GM18517 (cell line): ENCODE results near the gene TCF7L2.
A peak's percentile ranks its signal among the peaks of the same experiment; 100 is the strongest.
"Not testable (repeated sequence)": the region's sequence is repeated elsewhere in the genome, so short reads cannot be mapped to it uniquely, and the experiment has no call there.

Source experiments
- ATAC-seq: cut with Tn5 transposase; IDR thresholded peaks from one replicate; pipeline ENCODE4 v1.9.1; 2021; ENCODE audit warnings: mild to moderate bottlenecking, moderate library complexity; ENCODE audit not compliant: unreplicated experiment

Gene TCF7L2

DNA sequence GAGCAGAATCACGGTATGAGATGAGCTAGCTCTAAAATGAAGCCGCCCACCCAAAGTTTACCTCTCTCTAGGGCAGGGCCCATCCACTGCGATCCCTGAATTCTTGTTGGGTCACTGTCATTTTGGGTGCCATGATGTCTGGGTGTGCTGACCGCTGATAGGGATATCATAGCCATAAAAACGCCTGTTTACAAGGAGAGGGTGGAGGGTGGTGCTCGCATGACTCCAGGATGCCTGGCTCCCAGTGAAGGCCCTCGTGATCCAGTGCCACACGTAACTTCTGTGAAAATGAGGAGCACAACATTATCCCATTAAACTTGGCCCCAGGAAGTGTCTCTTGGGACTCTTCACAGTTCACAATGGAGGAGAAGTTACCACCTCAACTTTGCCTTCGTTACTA, 139.5 kb downstream of the TCF7L2 start:
- ATAC-seq, result no peak

DNA sequence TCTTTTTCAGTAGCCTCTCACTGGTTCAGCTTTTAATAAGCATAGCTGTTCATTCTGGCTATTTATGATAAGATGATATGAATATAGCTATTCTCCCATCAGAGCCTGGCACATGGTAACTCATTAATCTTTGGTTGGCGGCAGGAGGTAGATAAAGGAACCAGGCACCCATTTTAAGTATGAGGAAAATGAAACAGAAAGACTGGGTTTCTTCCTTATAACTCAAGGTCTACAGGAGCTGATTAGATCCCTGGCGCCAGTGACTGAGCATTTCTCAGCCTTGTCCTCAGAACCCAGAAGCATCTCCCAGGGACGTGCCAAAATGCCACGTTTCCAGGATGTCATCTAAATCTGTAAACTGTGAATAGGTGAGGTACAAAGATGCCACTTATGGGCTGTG, 141.9 kb downstream of the TCF7L2 start:
- ATAC-seq, result no peak

DNA sequence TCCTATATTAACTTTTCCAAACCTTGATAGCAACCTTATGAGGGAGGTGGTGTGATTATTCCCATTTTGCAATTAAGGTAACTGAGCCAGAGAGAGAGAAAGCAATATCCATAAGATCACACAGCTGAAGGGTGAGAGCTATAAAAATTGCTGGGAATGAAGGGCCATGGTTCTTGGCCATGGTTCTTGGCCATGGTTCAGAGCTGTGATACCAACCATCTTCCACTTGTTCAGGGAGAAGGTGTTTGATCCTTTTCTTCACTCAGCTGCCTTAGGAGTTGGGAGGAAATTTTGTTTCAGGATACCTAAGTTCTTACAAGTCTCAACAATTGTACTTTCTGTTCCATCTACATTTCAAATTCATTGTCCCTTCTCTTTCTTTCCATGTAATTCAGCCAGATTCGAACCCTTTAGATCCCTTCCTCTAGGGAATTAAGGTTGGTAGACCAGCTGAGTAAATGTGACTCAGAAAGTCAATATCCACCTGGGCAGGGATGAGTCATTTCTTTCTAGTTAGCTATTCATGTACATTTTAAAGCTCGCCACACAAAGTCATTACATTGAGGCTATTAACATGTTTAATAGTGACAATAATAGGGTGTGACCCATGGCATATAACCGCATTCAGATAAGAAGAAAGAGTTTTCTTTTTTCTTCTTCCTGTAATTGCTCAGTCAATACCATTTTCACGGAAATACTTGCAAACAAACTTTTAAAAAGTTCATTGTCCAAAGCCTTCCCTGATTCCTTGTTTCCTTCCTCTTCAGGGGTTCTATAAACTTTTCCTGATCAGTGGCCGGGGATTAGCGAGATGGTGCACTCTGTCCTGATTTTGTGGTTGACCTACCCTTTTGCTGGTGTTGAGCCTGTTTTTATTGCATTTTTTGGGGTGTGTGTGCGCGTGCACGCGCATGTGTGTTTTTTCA, 143.4 kb downstream of the TCF7L2 start:
- ATAC-seq, result peak; percentile 65

GRCh38 chr10:113094114-113094486, 144.1 kb downstream of the TCF7L2 start:
- peak; percentile 65 for ATAC-seq

GRCh38 chr10:113095419-113096127, 145.5 kb downstream of the TCF7L2 start:
- no peak for ATAC-seq

DNA sequence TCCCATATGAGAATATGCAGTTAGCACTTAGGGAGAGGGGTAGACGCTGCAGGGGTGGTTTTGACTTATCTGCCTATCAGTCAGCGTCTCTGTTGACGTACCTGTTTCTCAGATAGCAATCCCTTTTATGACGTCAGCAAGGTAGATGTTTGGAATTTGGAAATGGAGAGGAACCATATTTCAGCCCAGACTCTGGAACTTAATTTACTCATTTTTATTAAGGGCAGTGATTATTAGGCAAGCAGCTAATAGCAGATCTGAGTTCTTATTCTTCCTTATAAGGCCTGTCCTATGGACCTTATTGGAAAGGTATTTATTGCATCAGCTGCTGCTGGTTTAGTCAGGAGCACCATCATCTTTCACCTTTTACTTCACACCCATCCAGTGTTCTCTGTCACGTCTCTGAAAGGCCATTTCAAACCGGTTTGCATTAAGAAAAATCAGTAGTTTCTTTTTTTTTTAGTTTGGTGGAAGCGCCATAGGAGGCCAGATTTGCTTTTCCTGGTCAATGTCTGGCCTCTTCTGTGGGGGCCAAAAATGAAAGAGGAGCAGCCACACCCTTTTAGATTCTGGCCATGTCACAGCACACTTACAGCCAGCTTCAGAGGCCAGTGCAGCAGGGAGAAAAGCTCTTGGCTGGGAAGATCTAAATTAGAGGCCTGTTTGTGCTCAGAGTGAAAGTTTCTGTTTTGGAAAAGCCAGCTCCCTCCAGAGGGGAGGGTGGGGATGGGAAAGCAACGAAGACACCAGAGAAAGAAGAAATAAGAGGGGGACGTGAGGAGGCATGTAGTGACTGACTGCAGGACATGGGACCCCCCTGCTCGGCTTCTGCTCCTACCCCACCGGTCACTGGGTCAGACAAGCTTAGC, 146.3 kb downstream of the TCF7L2 start:
- no peak for ATAC-seq

- no peak for ATAC-seq
Observed at GRCh38 chr10:113097036-113097435, 147.0 kb downstream of the TCF7L2 start.

DNA sequence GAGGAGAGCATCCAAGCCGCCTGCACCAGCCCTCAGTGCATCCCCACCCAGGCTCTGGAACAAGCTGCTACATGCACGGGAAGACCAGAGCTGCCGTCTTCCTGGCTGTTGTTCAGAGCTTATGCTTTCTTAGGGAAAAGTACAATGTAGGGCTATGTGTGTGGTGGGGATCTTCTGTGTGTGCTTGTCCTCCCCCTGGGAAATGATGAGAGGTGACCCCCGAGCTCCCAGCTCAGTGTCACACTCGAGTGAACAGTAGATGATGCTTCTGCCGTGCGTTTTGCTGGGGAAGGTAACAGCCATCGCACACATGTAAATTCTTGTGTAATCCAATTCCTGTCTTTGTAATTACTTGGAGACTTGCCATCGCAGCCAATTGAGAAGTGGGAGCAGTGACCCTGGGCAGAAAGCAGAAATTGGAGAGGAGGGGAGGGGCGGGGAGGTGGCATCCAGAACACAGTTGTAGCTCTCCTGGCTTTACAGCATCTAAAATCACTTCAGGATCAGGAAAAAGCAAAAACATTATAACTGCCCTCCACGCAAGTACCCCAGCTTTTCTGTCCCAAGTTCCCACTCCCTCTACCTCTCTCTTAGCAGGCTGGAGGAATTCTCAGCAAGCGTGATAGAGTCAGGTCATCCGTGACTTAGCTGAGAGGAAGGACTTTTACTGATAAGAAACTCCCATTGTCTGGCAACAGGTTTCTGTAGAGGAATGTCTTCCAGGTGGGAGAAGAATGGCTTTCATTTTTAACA, 149.6 kb downstream of the TCF7L2 start:
- ATAC-seq, result no peak

- ATAC-seq, result no peak
Observed at GRCh38 chr10:113100281-113100680, 150.2 kb downstream of the TCF7L2 start.

- ATAC-seq, result no peak
Observed at GRCh38 chr10:113103131-113103840, 153.2 kb downstream of the TCF7L2 start.

DNA sequence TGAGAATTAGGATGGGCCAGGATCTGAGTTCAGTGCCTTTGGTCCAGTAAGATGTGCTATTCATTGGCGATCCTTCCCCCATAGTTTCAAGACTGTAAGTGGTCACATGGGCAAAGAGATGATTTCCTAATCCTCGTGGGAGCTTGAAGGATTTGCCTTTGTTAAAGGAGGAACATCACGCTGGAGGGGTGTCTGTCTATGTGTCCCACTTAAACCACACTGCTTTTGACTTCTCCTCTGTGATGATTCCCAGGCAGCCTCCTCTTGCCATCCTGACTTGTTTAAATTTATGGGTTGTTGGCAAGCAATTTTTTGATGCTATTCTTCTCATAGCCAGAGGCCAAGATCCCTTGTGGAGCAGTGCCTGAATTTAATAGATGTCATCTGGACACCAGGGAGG, 154.0 kb downstream of the TCF7L2 start:
- ATAC-seq, result no peak

DNA sequence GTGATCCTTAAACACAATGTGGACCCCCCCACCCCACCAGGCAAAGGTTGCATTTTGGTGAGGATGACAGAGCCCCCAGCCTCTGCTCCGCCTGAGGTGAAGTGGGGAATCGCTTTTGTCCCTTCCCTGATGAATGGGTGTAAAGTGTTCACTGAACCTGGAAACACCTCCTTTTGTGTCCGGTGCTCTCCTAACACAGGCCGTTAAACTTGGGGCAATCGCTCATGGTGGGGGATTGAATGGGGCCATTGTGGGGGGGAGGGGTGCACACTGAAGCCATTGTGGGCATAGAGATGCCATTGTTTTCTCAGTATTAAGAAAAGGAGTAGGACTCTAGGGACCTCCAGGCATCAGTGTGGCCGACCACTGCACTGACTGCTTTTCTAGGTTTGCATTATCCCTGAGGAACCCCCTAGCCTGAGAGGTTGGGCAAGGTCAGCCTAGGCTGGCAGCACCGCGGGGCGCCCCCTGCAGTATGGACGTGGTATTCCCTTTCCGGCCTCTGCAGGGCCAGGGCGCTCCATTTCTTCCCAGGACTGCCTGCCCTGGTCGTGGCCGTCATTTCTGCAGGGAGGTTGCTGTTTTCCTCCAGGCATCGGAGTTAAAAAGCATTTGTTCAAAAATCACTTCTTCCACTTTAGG, 158.3 kb downstream of the TCF7L2 start:
- ATAC-seq, result no peak

DNA sequence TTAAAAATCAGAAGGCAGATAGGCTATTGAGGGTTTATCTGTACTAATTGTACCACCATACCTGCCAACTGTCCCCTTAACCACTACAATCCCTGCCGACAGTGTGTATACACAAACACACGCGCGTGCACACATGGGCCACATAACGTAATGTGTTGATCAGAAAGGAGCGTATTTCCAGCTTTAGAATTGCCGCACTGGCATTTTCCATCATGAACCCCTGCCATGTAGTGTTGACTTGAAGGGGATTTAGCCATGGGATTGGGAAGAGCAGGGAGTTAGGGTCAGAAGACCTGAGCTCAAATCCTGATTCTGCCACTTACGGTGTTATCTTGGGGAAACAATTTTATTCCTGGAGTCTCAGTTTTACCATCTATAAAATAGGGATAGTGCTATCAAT, 158.9 kb downstream of the TCF7L2 start:
- ATAC-seq, result no peak

DNA sequence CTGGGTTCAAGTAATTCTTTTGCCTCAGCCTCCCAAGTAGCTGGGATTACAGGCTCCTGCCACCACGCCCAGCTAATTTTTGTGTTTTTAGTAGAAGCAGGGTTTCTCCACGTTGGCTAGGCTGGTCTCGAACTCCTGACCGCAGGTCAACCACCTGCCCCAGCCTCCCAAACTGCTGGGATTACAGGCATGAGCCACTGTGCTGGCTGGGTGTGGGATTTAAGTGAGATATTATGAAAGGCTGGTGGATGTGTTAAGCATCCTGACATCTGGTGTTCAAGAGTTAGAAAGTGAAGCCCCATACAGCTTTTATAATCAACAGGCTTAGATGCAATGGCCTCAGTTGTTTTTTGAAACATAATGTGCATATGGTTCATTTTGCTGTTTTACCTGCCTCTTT, 159.4 kb downstream of the TCF7L2 start:
- ATAC-seq, result not testable (repeated sequence)

DNA sequence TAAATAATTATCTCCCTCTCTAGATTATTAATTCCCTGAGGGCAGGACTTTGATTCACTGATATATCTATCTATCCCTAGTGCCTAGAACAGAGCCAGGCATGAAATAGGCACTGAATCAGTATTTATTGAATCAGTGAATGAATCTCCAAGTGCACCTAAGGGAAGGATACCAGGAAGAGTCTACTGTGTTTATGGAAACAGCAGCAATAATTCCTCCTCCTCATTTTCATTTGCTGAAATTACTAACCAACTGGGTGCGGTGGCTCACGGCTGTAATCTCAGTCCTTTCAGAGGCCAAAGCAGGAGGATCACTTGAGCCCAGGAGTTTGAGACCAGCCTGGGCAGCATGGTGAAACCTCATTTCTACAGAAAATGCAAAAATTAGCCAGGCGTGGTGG, 161.2 kb downstream of the TCF7L2 start:
- ATAC-seq, result no peak

DNA sequence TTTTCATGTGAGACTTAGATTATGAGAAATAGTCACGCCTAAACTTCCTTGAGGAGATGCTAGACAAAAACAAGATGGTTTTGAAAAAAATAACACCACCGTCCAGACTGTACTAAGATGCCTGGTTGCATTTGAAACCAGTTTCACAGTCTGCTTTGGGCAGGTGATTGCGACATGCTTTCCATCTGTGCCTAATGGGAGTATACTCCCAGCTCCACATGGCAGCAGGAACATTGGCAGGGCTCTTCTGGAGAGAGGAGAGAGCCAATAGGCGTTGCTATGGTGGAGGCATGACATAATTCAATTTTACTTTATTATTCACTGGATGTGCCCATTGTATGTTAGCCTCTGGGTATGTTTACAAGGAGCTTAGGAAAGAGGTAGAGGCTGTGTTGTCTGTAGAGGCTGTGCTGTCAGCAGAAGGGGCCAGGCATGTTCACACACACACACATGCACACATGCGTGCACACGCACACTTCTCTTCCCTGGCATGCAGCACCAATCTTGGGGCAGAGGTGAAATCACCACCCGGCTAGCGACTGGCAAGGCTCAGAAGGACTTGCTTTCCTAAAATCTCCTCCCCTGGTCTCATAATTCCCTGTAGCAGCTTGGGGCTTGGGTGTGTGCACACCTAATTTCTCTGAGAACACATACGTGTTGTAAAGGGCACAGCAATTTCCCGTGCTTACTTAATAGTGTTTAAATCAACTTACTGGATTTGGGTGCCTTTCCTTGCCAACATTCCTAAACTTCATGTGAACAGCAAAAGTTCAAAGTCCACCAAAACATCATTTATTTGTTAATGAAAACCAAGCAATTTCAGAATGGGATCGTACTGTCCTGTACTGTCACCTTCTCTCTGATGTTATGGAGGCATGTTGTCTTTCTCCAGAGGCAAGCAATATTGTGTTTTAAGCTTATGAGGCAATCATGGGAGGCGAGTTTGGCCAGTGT, 162.1 kb downstream of the TCF7L2 start:
- ATAC-seq, result no peak

GRCh38 chr10:113113241-113113640, 163.2 kb downstream of the TCF7L2 start:
- ATAC-seq, result no peak

DNA sequence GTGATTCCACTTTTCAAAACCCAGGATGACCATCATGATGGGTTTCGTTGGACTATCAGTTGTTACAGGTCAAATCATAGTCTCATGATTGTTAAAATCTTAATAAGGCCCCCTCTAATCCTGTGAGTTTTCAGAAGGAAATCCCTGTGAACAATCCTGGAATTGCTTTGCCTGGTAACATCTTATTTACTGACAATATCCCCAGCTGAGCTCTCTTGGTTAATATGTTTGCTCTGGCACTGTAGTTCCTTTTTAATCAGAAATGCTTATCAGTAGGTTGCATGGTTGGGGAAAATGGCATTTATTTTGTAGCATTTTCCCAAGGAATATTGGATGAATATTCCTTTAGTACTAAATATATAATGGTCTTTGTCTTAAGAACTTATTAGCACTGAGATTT, 163.9 kb downstream of the TCF7L2 start:
- ATAC-seq, result no peak
